Measurements from ENCODE around the gene ANXA8.

DNA sequence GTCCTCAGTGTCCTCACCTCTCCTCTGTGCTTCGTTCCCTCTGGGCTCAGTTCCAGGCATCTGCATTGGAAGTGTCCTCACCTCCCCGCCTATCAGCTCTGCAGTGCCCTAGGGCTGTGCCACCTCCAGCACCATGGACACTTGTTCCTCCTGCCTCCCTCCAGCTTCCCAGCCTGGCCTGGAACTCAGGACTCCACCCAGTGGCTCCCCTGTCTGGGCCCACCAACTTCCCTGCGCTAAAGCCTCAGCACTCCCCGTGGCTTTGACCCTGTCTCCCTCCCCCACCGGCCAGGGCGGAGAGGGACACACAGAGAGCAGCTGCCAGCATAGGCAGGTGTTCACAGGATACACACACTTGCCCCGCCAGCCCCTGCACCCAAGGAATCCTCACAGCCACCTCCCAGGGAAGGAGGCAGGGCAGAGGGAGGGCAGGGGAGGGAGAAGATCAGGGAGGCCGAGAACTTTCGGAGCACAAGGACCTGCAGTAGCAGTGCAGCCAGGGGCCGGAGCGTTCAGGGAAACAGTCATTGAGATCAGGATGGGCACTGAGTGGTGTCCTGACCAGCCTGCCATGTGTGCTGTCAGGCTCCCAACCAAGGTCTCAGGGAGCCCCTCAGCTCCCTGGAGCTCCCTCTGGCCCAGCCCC is 31.3 kb downstream of the ANXA8 start:
- TF ChIP-seq, protein P1, sequence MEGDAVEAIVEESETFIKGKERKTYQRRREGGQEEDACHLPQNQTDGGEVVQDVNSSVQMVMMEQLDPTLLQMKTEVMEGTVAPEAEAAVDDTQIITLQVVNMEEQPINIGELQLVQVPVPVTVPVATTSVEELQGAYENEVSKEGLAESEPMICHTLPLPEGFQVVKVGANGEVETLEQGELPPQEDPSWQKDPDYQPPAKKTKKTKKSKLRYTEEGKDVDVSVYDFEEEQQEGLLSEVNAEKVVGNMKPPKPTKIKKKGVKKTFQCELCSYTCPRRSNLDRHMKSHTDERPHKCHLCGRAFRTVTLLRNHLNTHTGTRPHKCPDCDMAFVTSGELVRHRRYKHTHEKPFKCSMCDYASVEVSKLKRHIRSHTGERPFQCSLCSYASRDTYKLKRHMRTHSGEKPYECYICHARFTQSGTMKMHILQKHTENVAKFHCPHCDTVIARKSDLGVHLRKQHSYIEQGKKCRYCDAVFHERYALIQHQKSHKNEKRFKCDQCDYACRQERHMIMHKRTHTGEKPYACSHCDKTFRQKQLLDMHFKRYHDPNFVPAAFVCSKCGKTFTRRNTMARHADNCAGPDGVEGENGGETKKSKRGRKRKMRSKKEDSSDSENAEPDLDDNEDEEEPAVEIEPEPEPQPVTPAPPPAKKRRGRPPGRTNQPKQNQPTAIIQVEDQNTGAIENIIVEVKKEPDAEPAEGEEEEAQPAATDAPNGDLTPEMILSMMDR (IDR thresholded peaks at IDR 0.05), result no peak
- TF ChIP-seq, protein P2, sequence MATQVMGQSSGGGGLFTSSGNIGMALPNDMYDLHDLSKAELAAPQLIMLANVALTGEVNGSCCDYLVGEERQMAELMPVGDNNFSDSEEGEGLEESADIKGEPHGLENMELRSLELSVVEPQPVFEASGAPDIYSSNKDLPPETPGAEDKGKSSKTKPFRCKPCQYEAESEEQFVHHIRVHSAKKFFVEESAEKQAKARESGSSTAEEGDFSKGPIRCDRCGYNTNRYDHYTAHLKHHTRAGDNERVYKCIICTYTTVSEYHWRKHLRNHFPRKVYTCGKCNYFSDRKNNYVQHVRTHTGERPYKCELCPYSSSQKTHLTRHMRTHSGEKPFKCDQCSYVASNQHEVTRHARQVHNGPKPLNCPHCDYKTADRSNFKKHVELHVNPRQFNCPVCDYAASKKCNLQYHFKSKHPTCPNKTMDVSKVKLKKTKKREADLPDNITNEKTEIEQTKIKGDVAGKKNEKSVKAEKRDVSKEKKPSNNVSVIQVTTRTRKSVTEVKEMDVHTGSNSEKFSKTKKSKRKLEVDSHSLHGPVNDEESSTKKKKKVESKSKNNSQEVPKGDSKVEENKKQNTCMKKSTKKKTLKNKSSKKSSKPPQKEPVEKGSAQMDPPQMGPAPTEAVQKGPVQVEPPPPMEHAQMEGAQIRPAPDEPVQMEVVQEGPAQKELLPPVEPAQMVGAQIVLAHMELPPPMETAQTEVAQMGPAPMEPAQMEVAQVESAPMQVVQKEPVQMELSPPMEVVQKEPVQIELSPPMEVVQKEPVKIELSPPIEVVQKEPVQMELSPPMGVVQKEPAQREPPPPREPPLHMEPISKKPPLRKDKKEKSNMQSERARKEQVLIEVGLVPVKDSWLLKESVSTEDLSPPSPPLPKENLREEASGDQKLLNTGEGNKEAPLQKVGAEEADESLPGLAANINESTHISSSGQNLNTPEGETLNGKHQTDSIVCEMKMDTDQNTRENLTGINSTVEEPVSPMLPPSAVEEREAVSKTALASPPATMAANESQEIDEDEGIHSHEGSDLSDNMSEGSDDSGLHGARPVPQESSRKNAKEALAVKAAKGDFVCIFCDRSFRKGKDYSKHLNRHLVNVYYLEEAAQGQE (IDR thresholded peaks at IDR 0.05; ENCODE audit: insufficient read depth in 1 of 2, low read depth in 2 of 2, low read length in 1 of 2), result no peak

Data from Panc1 (cell line).